GF-D8 (cell line): ENCODE data around the gene ABI2.
"Not testable (repeated sequence)": the region's sequence is repeated elsewhere in the genome, so short reads cannot be mapped to it uniquely, and the experiment has no call there.

Experiments
- DNase-seq: peaks from one replicate; lab custom pipeline; 2025; lab: John Stamatoyannopoulos, UW

The ABI2 gene

DNA sequence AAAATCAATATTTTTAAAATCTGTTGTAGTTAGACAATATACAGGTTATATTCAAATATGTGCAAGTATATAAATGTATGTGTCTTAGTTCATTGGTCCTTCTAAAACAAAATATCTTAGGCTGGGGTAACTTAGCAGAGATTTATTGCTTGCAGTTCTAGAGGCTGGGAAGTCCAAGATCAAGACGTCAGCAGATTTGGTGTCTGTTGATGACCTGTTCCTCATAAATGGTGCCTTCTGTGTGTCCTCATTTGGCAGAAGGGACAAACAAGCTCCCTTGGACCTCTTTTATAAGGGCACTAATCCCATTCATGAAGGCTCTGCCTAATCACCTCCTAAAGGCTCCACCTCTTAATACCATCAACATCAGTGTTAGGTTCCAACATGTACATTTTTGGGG is 31.3 kb downstream of the ABI2 start:
- no peak for DNase-seq

DNA sequence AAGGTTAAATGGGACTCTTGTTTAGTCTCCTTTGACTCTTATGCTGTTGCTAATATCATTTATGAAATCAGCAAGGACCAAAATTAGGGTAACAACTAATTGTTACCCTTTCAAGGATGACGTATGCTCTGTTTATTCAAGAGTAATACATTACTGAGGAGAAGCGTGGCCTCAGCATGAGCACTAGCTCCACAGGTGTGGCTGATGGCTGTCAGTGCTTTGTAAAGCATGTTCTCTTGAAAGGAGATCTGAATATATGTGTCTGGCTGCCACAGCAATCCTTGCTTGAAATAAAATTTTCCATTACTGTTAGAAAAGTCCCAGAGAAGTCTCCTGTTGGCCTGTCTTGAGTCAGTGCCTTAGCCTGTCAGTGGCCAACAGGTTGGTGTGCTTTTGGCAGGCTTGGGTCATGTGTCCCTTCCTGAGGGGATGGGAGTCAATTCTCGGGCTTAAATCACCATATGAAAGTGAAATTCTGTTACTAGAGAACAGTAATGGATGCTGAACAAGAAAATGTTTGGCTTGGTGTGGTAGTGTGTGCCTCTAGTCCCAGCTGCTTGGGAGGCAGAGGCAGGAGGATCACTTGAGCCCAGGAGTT is 32.7 kb downstream of the ABI2 start:
- DNase-seq = no peak

DNA sequence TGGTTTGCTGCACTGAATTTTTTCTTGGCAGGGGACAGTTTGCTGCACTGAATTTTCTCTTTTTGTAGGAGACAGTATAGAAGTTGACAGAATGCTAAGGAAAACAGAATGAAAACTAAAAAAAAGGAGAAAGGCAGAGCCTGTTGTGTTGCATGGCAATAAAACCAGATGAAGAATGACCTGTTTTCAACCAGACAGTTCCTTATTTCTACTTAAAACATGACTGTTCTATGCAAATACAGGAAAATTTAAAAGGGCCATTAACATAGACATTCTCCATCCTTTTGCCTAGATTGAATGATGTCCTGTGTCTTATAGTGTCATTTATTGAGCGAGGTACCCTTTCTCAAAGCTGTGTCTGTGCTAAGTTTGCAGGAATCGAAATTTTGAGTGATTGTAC is 33.3 kb downstream of the ABI2 start:
- DNase-seq = no peak

DNA sequence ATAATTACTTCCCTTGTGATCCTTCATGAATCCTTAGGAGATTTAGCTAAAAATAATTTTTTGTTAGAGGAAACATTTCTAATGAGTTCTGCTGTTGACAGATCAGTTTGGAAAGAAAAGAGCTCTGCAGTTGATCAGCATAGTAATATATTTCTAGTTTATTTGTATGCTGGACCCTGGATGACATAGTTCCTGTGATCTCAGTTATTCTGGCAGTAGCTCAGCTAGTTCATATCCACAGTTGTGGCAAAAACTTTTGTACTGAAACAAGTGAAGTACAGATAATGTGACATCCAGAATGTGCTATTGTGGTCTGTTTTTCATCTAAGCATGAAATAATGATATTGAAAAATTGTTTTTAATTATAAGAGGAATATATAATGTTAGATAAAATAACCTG is 33.7 kb downstream of the ABI2 start:
- no peak for DNase-seq

DNA sequence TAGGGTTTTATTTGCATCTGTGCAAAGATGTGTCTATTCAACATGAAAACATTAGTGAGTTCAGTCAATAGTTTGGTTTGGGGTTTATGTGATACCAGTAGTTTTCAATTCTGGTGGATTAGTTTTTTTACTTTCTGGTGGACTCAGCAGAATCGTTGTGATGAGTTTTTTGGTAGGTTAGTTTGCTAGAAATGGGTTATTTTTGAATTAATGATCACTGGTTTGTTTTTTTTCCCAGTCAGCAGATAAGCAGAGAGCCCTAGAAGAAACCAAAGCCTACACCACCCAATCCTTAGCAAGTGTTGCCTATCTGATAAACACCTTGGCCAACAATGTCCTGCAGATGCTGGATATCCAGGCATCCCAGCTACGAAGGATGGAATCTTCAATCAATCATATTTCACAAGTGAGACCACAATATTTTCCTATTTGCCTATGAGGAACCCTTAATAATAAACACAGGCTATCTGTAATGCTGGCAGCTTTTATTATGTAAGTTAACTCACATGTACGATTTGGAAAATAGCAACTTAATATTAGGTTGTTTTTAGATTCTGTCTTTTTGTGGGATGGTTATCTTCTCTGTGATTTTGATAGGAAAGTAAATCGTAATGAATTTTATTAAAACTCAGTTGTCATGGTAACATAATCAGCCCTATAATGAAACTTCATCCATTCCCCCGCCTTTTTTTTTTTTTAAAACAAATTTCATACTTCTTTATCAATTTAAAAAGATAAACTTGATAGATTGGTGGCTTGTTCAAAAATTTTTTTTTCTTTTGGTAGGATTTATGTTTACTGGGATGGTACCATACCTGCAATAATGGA is 38.7 kb downstream of the ABI2 start:
- no peak for DNase-seq

DNA sequence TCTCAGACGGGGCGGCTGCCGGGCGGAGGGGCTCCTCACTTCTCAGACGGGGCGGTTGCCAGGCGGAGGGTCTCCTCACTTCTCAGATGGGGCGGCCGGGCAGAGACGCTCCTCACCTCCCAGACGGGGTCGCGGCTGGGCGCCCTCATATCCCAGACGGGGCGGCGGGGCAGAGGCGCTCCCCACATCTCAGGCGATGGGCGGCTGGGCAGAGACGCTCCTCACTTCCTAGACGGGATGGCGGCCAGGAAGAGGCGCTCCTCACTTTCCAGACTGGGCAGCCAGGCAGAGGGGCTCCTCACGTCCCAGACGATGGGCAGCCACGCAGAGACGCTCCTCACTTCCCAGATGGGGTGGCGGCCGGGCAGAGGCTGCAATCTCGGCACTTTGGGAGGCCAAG is 44.5 kb downstream of the ABI2 start:
- not testable (repeated sequence) for DNase-seq

DNA sequence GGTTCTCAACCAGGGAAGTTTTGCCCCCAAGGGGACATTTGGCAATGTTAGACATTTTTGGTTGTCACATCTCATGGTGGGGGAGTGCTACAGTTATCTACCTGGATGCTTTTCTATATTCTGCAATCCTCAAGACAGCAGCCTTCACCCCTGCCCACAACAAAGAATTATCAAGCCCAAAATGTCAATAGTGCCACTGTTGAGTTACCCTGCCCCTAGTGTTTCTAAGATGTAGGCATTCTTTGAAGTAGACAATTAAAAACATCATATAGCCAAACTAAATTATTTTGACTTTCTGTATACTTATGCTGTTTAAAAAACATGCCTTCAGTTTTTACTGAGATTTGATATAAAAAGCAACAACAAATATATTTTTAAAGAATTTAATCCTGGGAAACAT is 48.0 kb downstream of the ABI2 start:
- DNase-seq = no peak

DNA sequence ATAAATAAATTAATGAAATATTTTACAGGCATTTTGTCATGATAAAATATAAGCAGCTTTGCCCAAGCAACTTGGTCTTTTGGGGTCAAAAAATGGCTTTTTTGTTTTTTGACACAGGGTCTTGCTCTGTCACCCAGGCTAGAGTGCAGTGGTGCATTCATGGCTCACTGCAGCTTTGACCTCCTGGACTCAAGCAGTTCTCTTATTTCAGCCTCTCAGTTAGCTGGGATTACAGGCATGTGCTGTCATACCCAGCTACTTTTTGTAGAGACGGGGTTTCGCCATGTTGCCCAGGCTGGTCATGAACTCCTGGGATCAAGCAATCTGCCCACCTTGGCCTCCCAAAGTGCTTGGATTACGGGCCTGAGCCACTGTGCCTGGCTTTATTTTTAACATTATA is 51.0 kb downstream of the ABI2 start:
- no peak for DNase-seq

DNA sequence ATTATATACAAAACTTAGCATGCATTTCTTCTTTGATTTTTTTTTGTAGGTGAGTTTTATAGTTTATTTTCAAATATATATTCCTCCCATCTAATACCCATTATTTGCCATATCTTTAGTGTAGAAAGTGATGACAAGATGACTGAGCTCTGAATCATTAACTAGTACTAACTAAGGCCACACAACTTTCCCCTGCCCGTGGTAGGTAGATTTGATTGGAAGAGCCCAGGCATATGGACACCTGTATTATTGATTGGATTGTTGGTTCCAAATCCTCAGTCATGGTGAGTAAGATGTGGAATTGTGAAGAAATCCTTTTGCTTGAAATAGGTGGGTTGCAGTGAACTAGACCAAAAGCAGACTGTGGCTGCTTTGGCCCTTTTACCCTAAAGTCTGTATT is 54.8 kb downstream of the ABI2 start:
- DNase-seq = no peak

DNA sequence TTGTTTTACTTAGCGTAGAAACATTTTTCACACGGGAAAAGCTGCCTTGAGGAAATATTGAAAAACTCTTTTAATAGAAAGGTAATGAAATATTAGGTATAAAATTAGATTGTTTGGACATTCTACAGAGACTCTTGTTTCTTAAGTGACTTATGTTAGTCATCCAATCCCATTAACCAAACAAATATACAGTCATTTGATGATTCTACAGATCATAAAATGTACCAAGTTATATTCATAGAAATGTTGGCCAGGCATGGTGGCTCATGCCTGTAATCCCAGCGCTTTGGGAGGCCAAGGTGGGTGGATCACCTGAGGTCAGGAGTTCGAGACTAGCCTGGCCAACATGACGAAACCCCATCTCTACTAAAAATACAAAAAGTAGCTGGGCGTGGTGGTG is 60.0 kb downstream of the ABI2 start:
- DNase-seq = not testable (repeated sequence)

DNA sequence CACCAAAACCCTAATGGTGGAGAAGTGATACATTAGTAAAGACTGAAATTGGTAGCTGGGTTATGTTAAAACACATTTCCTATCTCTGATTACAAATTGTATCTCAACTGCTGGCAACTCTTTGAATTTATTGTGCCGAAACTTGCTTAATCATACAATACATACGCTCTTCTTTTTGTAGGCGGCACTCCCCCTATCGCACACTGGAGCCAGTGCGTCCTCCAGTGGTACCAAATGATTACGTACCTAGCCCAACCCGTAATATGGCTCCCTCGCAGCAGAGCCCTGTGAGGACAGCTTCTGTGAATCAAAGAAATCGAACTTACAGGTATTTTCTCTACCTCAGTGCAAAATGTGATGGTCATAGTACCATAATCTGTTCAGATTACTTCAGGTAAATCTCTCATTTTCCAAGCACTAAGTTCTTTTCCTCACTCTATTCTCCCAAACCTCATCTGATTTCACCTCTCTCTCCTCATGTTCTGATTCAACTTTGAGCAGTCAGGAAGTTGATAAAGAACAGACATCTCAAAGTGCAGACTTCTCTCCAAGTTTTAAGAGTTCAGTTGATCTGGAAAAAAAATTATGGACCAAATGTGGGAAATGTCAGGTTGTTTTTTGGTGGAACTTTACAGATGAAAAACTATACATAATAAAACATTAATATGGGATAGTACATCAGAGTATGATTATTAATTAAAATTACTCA is 66.5 kb downstream of the ABI2 start:
- no peak for DNase-seq

DNA sequence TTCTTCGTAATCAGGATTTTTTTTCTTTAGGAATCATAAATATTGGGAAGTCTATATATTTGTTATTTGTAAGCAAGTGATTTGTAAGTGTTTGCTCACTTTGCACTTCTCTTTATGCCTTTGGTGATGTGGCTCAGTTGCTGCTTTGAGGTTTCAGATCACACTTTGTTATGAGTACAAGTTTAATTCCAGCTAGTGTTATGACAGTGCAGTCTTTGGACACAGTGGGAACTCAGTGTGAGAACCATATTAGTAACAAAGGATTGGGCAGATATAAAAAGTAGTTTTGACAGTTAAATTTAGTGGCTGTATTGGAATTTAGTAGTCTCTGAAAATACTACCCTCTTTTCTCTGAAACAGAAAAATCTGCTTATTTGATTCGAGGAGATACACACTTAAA is 67.7 kb downstream of the ABI2 start:
- DNase-seq = no peak

DNA sequence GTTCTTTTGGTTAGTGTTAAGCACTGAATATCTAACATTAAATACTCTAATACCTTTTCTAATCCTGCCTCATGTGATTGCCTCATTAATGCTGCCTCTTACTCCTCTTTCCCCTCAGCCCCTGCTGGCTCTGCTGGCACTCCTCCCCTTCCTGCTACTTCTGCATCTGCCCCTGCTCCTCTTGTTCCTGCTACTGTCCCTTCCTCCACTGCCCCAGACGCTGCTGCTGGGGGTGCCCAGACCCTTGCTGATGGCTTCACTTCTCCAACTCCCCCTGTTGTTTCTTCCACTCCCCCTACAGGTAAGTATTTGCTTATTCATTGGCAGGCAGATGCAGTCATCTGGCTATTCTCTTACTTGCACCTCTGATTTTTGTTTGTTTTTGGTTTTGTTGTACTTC is 68.5 kb downstream of the ABI2 start:
- no peak for DNase-seq

DNA sequence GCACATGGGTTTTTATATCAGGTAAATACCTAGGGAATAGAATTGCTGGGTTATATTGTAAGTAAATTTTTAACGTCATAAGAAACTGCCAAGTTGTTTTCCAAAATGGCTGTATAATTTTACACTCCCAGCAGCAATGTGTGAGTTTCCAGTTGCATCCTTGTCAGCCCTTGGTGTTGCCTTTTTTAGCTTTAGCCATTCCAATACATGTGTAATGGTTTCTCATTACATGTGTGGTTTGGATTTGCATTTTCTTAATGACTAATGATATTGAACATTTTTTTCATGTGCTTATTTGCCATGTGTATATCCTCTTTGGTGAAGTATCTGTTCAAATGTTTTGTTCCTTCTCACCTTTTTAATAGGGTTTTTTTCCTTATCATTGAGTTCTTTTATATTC is 70.8 kb downstream of the ABI2 start:
- DNase-seq = no peak

DNA sequence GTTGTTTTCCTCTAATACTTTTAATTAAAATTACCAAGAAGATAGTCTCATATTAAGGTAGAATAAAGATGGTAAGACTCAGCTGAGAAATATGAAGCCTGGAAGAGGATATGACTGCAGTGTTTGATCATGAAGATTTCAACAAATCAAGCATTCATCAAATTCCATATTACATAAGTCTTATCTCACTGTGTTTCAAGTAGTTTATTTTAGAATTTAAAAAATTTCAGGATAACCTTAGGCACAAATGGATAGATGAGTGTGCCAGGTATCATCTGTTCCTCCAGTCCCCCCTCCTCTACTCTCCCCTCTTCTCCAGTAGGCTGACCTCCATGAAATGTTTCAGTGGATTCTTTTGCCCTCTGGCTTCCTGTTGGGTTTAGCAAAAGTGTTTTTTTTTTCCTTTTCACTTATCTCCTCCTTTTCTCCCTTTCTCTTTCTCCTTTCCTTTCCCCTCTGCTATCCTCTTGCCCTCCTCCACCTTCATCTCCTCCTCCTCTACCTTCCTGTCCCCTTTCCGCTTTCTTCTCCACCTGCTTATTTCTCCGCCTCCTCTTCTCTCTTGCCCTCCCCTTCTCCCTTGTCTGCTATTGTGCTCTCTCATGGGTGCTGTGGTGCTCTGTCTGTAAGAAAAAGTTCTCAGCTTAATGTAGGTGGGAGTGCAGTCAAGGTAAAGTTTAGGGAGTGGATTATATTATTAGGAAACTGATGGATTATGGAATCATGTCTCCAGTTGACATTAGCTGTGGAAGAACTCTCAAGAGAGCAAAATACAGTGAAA is 72.8 kb downstream of the ABI2 start:
- no peak for DNase-seq

DNA sequence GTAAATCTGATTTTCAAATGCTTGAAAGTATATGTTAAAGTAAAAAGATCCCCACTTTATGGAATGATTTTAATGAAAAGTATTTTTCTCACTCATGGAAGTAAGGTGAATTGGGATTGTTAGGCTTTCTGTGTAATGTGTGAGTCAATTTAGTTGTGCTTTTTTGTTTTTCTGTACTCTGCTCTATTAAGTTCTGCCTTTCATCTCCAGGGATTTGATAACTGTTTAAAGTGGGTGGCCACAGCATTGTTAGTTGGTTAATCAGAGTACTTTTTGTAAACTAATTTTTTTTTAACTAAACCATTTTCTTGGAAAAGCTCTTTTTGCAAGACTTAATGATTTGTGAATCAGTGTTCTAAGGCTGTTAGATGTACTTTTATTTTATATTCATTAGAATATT is 76.8 kb downstream of the ABI2 start:
- DNase-seq = no peak

DNA sequence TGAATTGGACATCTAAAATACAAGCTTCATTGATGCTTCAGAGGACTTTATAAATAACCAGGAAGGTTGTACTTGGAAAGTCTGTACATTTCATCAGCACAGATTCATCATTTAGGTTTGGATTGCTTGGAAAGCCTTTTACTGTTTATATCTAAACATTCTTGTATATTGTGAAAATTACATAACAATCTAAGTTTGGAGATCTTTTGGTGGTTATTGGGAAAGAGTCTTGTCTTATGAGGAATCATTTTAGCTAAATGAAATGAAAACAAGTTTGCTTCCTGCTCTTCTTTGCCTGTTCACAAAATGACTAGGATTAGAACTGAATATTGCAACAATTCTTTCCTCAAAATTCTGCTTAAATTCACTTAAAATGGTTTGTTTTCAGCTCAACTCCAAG is 79.3 kb downstream of the ABI2 start:
- no peak for DNase-seq

DNA sequence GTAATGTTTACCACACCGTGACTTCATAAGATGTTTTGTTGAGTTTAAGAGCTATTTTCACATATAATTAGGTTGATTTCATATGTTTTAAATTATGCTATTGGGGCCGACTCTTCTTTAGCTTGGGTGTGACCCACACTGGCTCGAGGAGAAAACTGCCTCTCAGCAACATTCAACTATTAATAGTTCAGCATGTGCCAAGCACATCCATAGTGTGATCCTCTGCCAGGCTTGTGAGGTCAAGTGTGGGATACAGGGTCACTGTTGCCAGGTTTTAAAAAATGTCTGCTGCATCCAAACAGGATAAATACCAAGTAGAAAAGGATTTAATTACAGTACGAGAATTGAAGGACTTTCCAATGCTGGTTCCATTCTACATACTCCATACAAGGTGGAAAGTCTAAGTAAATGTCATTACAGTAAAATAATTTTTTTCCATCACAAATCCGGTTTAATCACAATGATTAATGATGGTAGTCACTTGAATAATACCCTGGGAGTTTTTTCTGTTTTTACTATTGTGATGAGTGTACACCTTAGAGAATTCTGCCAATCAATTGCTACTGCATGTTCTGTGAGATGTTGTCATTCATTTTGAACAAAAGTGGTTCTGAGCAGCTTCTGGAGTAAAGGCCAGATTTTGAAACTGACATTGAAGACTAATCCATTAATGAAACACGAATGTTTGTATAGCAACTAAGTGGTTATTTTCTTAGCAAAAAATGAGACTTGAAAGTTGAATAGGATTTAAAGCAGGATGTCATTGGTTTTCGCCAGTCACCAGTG is 84.5 kb downstream of the ABI2 start:
- DNase-seq = no peak

DNA sequence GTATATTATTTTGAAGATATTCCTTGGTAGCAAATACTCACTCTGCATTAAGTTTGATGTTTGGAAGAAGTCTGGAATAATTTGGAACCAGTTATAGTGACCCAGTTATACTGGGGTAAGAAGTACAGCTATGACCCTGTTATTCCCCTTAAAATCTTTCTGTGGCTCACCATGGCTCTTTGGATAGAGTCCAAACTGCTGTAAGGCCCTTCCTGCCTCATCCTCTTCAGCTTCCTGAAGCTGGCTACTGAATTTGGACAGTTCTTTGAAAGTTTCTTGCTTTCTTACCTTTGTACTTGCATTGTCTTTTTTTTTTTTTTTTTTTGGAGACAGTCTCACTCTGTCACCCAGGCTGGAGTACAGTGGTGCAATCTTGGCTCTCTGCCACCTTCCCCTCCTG is 85.6 kb downstream of the ABI2 start:
- no peak for DNase-seq

DNA sequence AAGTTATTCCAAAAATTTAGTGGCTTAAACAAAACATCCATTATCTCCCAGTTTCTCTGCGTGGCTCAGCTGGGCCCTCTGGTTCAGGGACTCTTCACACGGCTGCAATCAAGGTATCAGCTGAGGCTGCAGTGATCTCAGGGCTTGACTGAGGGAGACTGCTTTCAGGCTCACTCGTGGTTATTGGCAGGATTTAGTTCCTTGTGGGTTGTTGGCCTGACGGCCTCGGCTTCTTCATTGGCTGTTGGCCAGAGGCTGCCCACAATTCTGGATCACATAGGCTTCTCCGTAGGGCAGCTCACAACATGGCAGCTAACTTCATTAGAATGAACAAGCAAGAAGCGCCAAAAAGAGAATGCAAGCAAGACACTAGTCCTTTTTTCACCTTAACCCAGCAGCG is 90.1 kb downstream of the ABI2 start:
- DNase-seq = no peak

DNA sequence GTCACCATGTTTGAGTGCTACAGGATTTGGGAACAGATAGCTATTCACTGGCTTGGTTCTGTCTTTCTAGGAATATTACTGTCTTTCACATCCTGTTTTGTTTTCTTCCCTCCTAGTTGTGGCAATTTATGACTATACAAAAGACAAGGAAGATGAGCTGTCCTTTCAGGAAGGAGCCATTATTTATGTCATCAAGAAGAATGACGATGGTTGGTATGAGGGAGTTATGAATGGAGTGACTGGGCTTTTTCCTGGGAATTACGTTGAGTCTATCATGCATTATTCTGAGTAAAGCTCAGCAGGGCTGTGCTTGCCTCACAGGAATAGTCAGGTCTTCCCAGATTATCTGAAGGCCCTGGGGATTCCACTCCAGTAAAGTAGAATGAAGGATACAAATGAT is 98.9 kb downstream of the ABI2 start:
- no peak for DNase-seq

DNA sequence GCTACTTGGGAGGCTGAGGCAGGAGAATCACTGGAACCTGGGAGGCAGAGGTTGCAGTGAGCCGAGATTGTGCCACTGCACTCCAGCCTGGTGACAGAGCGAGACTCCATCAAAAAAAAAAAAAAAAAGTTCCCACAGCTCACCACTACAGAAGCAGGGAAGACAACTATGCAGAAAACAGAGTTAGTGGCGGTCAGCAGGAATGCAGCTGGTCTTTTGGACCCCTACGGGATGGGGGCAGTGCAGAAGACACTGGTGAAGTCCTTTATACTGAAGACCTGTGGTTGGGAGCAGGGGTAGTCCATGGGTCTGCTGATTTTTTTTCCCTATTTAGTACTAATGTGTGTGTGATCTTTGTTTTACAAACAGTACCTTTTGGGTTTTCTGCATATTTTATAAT is 101.4 kb downstream of the ABI2 start:
- DNase-seq = not testable (repeated sequence)
